Endothelial cell (in vitro differentiated cells): ENCODE results near the gene RAB3GAP2. TPM values are rescaled to one million over a fixed set of nuclear protein-coding genes. Genes with fewer than 3 reads are reported as not detected.

Source experiments
- DNase-seq: peaks from one replicate; pipeline ENCODE4 v3.0.0; 2021; ENCODE audit warnings: low spot score
- H3K27ac Mint-ChIP-seq: one replicate; pipeline ENCODE4 v1.8.0; 2021; ENCODE audit warnings: mixed read lengths, inconsistent platforms; ENCODE audit not compliant: unreplicated experiment
- H3K27me3 Mint-ChIP-seq: one replicate; pipeline ENCODE4 v1.8.0; 2021; ENCODE audit warnings: mild to moderate bottlenecking, moderate library complexity, mixed read lengths, inconsistent platforms; ENCODE audit not compliant: unreplicated experiment
- H3K36me3 Mint-ChIP-seq: one replicate; pipeline ENCODE4 v1.8.0; 2021; ENCODE audit warnings: mild to moderate bottlenecking, low read depth, mixed read lengths, inconsistent platforms; ENCODE audit not compliant: unreplicated experiment
- H3K4me1 Mint-ChIP-seq: one replicate; pipeline ENCODE4 v1.8.0; 2021; ENCODE audit warnings: mild to moderate bottlenecking, mixed read lengths, inconsistent platforms; ENCODE audit not compliant: unreplicated experiment
- H3K4me3 Mint-ChIP-seq: one replicate; pipeline ENCODE4 v1.8.0; 2021; ENCODE audit warnings: mild to moderate bottlenecking, mixed read lengths, inconsistent platforms; ENCODE audit not compliant: unreplicated experiment
- H3K9me3 Mint-ChIP-seq: one replicate; pipeline ENCODE4 v1.8.0; 2021; ENCODE audit warnings: mixed read lengths, inconsistent platforms; ENCODE audit not compliant: unreplicated experiment
- total RNA-seq: library from RNA; stranded (reverse); fragmentation: NEBNext Ultra II Directional; extraction: Animal tissue kit (Norgen Biotek cat#: 25700); gene quantifications from one replicate; pipeline ENCODE4 v1.2.1, GENCODE V29; 2021; ENCODE audit not compliant: unreplicated experiment
- TF ChIP-seq, protein P1 (sequence below): fragments of 200-600 bp; sonication (generic); IDR thresholded peaks from one replicate; pipeline ENCODE4 v1.5.0; 2021; ENCODE audit warnings: antibody characterized with exemption; ENCODE audit not compliant: unreplicated experiment

RAB3GAP2 gene
- total RNA-seq, 1 donor from 2014 or later = 34.5 TPM

DNA sequence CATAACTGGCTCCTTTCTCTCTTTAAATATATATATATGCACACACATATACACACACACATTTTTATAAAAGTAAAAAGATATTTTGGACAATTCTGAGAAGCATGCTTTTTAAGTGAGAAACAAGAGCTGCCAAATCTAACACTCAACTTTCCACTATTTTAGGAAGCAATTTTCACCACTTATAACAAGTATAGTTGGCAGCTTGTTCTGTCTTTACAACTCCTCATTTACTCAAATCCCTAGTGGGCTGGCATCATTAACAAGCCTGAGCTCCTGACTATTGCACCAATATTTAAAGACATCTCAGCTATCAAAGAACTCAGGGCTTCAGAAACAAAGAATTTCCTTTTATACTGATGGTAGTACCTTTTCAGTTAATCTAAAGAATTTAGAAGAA lies 76.6 kb downstream of the RAB3GAP2 start:
- no peak overlapping the region for H3K27ac Mint-ChIP-seq
- no peaks in the 10 kb centered on the region for H3K27me3 Mint-ChIP-seq
- H3K4me1 Mint-ChIP-seq = peaks cover 7% of the 10 kb centered on the region
- TF ChIP-seq, protein P1, sequence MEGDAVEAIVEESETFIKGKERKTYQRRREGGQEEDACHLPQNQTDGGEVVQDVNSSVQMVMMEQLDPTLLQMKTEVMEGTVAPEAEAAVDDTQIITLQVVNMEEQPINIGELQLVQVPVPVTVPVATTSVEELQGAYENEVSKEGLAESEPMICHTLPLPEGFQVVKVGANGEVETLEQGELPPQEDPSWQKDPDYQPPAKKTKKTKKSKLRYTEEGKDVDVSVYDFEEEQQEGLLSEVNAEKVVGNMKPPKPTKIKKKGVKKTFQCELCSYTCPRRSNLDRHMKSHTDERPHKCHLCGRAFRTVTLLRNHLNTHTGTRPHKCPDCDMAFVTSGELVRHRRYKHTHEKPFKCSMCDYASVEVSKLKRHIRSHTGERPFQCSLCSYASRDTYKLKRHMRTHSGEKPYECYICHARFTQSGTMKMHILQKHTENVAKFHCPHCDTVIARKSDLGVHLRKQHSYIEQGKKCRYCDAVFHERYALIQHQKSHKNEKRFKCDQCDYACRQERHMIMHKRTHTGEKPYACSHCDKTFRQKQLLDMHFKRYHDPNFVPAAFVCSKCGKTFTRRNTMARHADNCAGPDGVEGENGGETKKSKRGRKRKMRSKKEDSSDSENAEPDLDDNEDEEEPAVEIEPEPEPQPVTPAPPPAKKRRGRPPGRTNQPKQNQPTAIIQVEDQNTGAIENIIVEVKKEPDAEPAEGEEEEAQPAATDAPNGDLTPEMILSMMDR = no peak
- H3K36me3 Mint-ChIP-seq = peaks cover 6% of the 10 kb centered on the region
- no peak for DNase-seq
- no peak overlapping the region for H3K4me3 Mint-ChIP-seq
- no peaks in the 10 kb centered on the region for H3K9me3 Mint-ChIP-seq

DNA sequence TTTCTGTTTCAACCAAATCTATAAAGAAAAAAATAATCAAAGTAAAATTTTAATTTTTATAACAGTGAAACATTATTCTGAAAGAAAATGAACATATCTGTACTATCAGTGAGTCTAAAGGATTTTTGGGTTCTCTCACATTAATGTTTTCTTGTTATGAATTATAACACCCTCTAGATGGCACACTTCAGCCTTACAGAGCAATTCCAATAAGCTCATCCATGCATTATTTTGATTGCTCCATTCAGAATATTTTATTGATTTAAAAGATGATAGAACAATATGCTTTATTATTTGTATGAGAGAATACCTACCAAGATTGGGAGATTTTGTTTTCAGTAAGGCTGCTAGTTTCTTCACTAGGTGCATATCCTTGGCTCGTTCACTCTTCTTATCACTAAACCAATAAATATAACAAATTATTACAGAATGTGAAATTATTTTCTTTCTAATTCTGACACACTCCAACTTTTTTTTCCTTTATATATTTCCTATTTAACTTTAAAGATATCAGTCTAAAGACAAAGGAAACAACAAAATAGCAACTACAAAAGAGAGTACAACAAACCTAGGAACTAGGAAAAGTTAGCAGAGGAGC lies 82.4 kb downstream of the RAB3GAP2 start:
- Mint-ChIP-seq H3K27me3 (peaks cover 2% of the 10 kb centered on the region), H3K4me1 (peaks cover 7% of the 10 kb centered on the region), H3K36me3 (peaks cover 20% of the 10 kb centered on the region), H3K4me3 (no peak overlapping the region), H3K27ac (no peak overlapping the region), H3K9me3 (no peaks in the 10 kb centered on the region)
- no peak for DNase-seq
- TF ChIP-seq, protein P1 = peak; percentile 39

DNA sequence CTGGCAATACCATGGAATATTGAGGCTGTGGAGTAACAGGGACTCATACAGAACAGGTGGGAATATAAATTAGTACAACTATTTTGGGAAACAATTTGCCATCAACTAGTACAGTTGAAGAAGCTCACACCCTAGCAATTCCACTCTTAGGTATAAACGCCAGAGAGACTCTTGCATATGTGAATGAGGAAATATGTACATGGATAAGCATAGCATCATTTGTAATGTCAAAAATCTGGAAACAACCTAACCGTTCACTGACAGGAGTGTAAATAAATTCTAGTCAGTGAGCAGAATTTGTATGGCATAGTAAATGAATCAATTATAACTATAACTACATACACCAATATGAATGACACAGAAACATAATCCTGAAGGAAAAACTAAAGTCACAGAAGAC lies 83.7 kb downstream of the RAB3GAP2 start:
- H3K9me3 Mint-ChIP-seq = no peaks in the 10 kb centered on the region
- H3K4me1 Mint-ChIP-seq = peaks cover 7% of the 10 kb centered on the region
- H3K27me3 Mint-ChIP-seq = peaks cover 2% of the 10 kb centered on the region
- H3K36me3 Mint-ChIP-seq = peaks cover 20% of the 10 kb centered on the region
- H3K27ac Mint-ChIP-seq = no peak overlapping the region
- TF ChIP-seq, protein P1 = no peak
- no peak overlapping the region for H3K4me3 Mint-ChIP-seq
- no peak for DNase-seq

DNA sequence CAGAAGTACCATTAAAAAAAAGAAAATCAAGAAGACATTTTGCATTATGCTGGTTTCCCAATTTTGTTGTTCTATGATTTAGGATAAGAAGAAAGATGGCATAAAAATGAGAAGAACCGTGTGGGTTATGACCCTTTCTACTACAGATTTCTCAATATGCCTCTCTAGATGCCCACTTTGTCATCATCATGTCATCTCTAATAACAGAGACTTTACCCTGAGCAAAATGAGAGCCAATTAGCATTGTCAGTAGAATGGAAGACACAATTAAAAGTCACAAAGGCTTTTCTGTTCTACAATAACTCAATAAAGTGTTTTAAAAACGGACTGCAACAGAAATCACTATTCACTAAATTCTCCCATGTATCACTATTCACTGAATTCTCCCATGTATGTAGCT lies 85.5 kb downstream of the RAB3GAP2 start:
- DNase-seq = no peak
- H3K9me3 Mint-ChIP-seq = no peaks in the 10 kb centered on the region

DNA sequence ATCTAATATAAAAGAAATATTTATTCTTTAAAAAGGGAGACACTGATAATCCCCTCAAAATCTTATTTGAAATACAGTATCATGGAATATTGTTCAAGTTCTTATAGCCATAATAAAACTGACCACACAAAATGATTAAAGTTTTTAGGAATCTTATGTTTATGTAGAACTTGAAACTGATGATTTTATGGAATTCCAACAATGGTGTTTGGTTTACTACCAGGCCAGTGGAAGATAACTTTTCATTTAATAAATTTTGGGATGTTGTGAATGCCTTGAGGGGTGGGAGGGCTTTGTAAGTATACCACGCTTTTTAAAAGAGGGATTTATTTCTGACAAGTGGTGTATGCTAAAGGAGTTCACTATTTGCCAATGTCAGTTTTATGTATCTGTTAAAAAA lies 87.7 kb downstream of the RAB3GAP2 start:
- H3K4me1 Mint-ChIP-seq = no peaks in the 10 kb centered on the region
- no peak for DNase-seq
- no peaks in the 10 kb centered on the region for H3K9me3 Mint-ChIP-seq
- TF ChIP-seq, protein P1 = no peak
- H3K27me3 Mint-ChIP-seq = peaks cover 2% of the 10 kb centered on the region
- H3K36me3 Mint-ChIP-seq = peaks cover 25% of the 10 kb centered on the region
- H3K4me3 Mint-ChIP-seq = no peak overlapping the region
- H3K27ac Mint-ChIP-seq = no peak overlapping the region

More for the DNA sequence above, 85.5 kb downstream of the RAB3GAP2 start:
- H3K4me1 Mint-ChIP-seq = no peaks in the 10 kb centered on the region
- peaks cover 19% of the 10 kb centered on the region for H3K36me3 Mint-ChIP-seq
- TF ChIP-seq, protein P1 = no peak
- H3K27me3 Mint-ChIP-seq = peaks cover 2% of the 10 kb centered on the region
- no peak overlapping the region for H3K4me3 Mint-ChIP-seq
- H3K27ac Mint-ChIP-seq = no peak overlapping the region
